ENCODE measurements around the gene NUAK2.

The NUAK2 gene

GRCh38 chr1:205319081-205320018 is 2.2 kb downstream of the NUAK2 start (continued):
- TF ChIP-seq ZBTB11 (tag by site-specific recombination; conservative IDR thresholded peaks at IDR 0.05; ENCODE audit: low read depth) (no peak), ZNF792 (tag by site-specific recombination; IDR thresholded peaks at IDR 0.05) (no peak), KLF10 (tag by site-specific recombination; IDR thresholded peaks at IDR 0.05) (no peak), ZNF114 (tag by site-specific recombination; IDR thresholded peaks at IDR 0.05) (no peak), ZNF350 (tag by site-specific recombination; IDR thresholded peaks at IDR 0.05) (no peak), BCL11B (tag by site-specific recombination; IDR thresholded peaks at IDR 0.05; ENCODE audit: low read depth) (no peak), ZNF16 (tag by site-specific recombination; IDR thresholded peaks at IDR 0.05; ENCODE audit: low read depth) (no peak), KLF7 (tag by site-specific recombination; IDR thresholded peaks at IDR 0.05; ENCODE audit: borderline replicate concordance) (no peak), ZNF530 (tag by site-specific recombination; IDR thresholded peaks at IDR 0.05; ENCODE audit: low read depth) (no peak), ZNF24 (tag by site-specific recombination; IDR thresholded peaks at IDR 0.05) (no peak), SP3 (tag by site-specific recombination; IDR thresholded peaks at IDR 0.05) (no peak), ZBTB1 (tag by site-specific recombination; IDR thresholded peaks at IDR 0.05) (no peak), ZNF843 (tag by site-specific recombination; IDR thresholded peaks at IDR 0.05) (no peak), CTCF (tag by site-specific recombination; IDR thresholded peaks at IDR 0.05) (no peak), ZNF560 (tag by site-specific recombination; IDR thresholded peaks at IDR 0.05; ENCODE audit: borderline replicate concordance) (no peak), GLIS1 (tag by site-specific recombination; IDR thresholded peaks at IDR 0.05) (no peak), ZFP41 (tag by site-specific recombination; IDR thresholded peaks at IDR 0.05; ENCODE audit: borderline replicate concordance) (no peak), GLI4 (tag by site-specific recombination; IDR thresholded peaks at IDR 0.05) (no peak), ZNF426 (tag by site-specific recombination; IDR thresholded peaks at IDR 0.05) (no peak)
- TF ChIP-seq, protein P1, sequence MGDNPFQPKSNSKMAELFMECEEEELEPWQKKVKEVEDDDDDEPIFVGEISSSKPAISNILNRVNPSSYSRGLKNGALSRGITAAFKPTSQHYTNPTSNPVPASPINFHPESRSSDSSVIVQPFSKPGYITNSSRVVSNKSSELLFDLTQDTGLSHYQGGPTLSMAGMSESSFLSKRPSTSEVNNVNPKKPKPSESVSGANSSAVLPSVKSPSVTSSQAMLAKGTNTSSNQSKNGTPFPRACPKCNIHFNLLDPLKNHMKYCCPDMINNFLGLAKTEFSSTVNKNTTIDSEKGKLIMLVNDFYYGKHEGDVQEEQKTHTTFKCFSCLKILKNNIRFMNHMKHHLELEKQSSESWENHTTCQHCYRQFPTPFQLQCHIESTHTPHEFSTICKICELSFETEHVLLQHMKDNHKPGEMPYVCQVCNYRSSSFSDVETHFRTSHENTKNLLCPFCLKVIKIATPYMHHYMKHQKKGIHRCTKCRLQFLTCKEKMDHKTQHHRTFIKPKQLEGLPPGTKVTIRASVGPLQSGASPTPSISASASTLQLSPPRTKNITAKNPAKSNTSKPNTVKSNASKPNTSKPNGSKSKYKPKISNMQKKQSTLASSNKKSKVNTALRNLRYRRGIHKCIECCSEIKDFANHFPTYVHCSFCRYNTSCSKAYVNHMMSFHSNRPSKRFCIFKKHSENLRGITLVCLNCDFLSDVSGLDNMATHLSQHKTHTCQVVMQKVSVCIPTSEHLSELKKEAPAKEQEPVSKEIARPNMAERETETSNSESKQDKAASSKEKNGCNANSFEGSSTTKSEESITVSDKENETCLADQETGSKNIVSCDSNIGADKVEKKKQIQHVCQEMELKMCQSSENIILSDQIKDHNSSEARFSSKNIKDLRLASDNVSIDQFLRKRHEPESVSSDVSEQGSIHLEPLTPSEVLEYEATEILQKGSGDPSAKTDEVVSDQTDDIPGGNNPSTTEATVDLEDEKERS (tag by site-specific recombination; IDR thresholded peaks at IDR 0.05): no peak
- TF ChIP-seq, protein P2, sequence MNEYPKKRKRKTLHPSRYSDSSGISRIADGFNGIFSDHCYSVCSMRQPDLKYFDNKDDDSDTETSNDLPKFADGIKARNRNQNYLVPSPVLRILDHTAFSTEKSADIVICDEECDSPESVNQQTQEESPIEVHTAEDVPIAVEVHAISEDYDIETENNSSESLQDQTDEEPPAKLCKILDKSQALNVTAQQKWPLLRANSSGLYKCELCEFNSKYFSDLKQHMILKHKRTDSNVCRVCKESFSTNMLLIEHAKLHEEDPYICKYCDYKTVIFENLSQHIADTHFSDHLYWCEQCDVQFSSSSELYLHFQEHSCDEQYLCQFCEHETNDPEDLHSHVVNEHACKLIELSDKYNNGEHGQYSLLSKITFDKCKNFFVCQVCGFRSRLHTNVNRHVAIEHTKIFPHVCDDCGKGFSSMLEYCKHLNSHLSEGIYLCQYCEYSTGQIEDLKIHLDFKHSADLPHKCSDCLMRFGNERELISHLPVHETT (tag by site-specific recombination; IDR thresholded peaks at IDR 0.05): no peak
- TF ChIP-seq, protein P3, sequence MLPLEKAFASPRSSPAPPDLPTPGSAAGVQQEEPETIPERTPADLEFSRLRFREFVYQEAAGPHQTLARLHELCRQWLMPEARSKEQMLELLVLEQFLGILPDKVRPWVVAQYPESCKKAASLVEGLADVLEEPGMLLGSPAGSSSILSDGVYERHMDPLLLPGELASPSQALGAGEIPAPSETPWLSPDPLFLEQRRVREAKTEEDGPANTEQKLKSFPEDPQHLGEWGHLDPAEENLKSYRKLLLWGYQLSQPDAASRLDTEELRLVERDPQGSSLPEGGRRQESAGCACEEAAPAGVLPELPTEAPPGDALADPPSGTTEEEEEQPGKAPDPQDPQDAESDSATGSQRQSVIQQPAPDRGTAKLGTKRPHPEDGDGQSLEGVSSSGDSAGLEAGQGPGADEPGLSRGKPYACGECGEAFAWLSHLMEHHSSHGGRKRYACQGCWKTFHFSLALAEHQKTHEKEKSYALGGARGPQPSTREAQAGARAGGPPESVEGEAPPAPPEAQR (tag by site-specific recombination; IDR thresholded peaks at IDR 0.05): no peak
- TF ChIP-seq, protein P4, sequence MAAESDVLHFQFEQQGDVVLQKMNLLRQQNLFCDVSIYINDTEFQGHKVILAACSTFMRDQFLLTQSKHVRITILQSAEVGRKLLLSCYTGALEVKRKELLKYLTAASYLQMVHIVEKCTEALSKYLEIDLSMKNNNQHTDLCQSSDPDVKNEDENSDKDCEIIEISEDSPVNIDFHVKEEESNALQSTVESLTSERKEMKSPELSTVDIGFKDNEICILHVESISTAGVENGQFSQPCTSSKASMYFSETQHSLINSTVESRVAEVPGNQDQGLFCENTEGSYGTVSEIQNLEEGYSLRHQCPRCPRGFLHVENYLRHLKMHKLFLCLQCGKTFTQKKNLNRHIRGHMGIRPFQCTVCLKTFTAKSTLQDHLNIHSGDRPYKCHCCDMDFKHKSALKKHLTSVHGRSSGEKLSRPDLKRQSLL (tag by site-specific recombination; IDR thresholded peaks at IDR 0.05): peak; percentile 73
- TF ChIP-seq, protein P5, sequence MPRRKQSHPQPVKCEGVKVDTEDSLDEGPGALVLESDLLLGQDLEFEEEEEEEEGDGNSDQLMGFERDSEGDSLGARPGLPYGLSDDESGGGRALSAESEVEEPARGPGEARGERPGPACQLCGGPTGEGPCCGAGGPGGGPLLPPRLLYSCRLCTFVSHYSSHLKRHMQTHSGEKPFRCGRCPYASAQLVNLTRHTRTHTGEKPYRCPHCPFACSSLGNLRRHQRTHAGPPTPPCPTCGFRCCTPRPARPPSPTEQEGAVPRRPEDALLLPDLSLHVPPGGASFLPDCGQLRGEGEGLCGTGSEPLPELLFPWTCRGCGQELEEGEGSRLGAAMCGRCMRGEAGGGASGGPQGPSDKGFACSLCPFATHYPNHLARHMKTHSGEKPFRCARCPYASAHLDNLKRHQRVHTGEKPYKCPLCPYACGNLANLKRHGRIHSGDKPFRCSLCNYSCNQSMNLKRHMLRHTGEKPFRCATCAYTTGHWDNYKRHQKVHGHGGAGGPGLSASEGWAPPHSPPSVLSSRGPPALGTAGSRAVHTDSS (tag by site-specific recombination; IDR thresholded peaks at IDR 0.05): no peak
